Activated CD4-positive, alpha-beta memory T cell treated with anti-CD3 and anti-CD28 coated beads for 36 hours (primary cell): Measurements from ENCODE around the gene SCOC. TPM values are rescaled to one million over a fixed set of nuclear protein-coding genes. Genes with fewer than 3 reads are reported as not detected.
"Not testable (repeated sequence)": the region's sequence is repeated elsewhere in the genome, so short reads cannot be mapped to it uniquely, and the experiment has no call there.

Source experiments
- CTCF ChIA-PET: fragments of 350-600 bp; sonication (Branson Sonifier 250); formaldehyde crosslinking; loops from one replicate; lab custom pipeline; 2021; ENCODE audit warnings: antibody characterized with exemption, inconsistent platforms; lab: Charles Lee
- POLR2A ChIA-PET: fragments of 350-600 bp; sonication (Branson Sonifier 250); formaldehyde crosslinking; loops from one replicate; lab custom pipeline; 2021; ENCODE audit warnings: antibody characterized with exemption; lab: Charles Lee
- DNase-seq: peaks from one replicate; pipeline ENCODE4 v3.0.0-alpha.2; 2020
- H3K27ac Mint-ChIP-seq: one replicate; pipeline ENCODE4 v1.8.0; 2021; ENCODE audit warnings: mixed read lengths
- H3K27me3 Mint-ChIP-seq: one replicate; pipeline ENCODE4 v1.8.0; 2021; ENCODE audit warnings: mixed read lengths
- H3K36me3 Mint-ChIP-seq: one replicate; pipeline ENCODE4 v1.8.0; 2021; ENCODE audit warnings: mixed read lengths
- H3K4me1 Mint-ChIP-seq: one replicate; pipeline ENCODE4 v1.8.0; 2021; ENCODE audit warnings: low read depth, mixed read lengths
- H3K4me3 Mint-ChIP-seq: one replicate; pipeline ENCODE4 v1.8.0; 2021; ENCODE audit warnings: mild to moderate bottlenecking, mixed read lengths
- H3K9me3 Mint-ChIP-seq: one replicate; pipeline ENCODE4 v1.8.0; 2021; ENCODE audit warnings: mixed read lengths
- intact Hi-C: fragments of 100-400 bp; cut with micrococcal nuclease; formaldehyde crosslinking; loops from one replicate; pipeline ENCODE4 v1.15.1; 2023
- total RNA-seq, 2 experiments: library from RNA; stranded (reverse); gene quantifications; one replicate each; pipeline ENCODE4 v1.2.3, GENCODE V29; 2021

The SCOC gene
- total RNA-seq, 2 experiments from 2014 or later, result 46.9 to 48.4 TPM

DNA sequence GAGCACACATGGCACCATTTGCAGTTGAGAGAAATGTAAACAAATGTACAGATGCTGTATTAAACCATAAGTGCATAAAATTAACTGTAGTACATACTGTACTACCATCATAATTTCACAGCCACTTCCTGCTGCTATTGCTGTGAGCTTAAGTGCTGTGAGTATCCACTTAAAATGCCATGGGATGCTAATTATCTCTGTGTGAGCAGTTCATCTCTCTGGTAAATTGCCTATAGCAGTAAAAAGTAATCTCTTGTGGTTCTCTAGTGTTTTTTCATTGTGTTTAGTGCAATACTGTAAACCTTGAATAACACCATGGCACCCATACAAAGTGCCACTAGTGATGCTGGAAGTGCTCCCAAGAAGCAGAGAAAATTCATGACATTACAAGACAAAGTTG is 9.9 kb upstream of the SCOC start:
- POLR2A ChIA-PET, result no interaction called here
- Mint-ChIP-seq H3K27ac (no peak overlapping the region), H3K36me3 (no peaks in the 10 kb centered on the region), H3K27me3 (peaks cover 3% of the 10 kb centered on the region), H3K9me3 (no peaks in the 10 kb centered on the region), H3K4me1 (no peaks in the 10 kb centered on the region), H3K4me3 (no peak overlapping the region)
- CTCF ChIA-PET, result interaction anchor here (0.7 to 1.2 kb wide), 3 partner anchors 10 to 352 kb away, joined by 3 read pairs; partner anchors contain the start of gene SCOC
- no peak for DNase-seq
- intact Hi-C loops, result no loop called here

DNA sequence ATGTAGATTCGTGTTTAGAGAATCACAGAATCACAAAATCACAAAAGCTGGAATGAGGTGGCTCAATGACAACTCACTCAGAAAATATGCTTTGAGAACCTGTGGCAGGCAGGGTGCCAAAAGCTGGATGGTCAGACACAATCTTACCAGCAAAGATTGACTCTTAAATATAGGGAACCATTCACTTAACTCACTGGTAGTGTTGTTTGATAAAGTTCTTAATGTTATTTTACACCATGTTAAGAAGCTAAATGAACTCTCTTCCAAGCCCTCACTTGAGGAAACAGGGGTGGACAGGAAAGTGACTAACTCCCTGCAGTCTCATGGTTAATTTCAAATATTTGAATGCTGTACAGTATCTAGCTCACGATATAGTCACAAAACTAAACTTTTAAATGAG is 5.7 kb upstream of the SCOC start:
- CTCF ChIA-PET, result interaction anchor here (0.9 to 2.5 kb wide), 2 partner anchors 8 to 156 kb away, joined by 3 to 17 read pairs; partner anchors contain the start of gene ELMOD2
- DNase-seq, result no peak
- H3K27me3 Mint-ChIP-seq, result no peaks in the 10 kb centered on the region
- H3K36me3 Mint-ChIP-seq, result no peaks in the 10 kb centered on the region
- H3K9me3 Mint-ChIP-seq, result no peaks in the 10 kb centered on the region
- POLR2A ChIA-PET, result no interaction called here
- H3K27ac Mint-ChIP-seq, result no peak overlapping the region
- peaks cover 6% of the 10 kb centered on the region for H3K4me1 Mint-ChIP-seq
- intact Hi-C loops, result no loop called here
- H3K4me3 Mint-ChIP-seq, result no peak overlapping the region

DNA sequence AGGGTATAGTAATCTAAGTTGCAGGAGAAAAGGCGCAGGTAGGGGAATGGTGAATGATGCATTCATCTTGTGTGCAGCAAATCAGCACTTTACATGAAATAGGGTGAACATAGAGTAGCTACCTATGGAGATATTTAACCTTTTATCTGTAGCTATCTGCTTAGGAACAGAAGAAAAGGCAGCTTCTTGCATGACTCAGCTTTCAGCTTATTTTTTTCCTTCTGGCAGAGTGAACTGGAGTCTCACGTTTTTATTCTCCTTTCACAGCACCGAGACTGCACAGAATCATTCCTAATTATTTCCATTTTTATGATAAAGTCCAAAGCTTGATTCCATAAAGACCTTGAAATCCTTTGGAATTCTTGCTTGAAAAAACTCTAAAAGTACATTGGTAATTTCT is 4.8 kb upstream of the SCOC start:
- no peak overlapping the region for H3K27ac Mint-ChIP-seq
- intact Hi-C loops, result no loop called here
- H3K36me3 Mint-ChIP-seq, result no peaks in the 10 kb centered on the region
- H3K4me1 Mint-ChIP-seq, result peaks cover 6% of the 10 kb centered on the region
- H3K4me3 Mint-ChIP-seq, result no peak overlapping the region
- no peaks in the 10 kb centered on the region for H3K9me3 Mint-ChIP-seq
- H3K27me3 Mint-ChIP-seq, result no peaks in the 10 kb centered on the region
- POLR2A ChIA-PET, result no interaction called here
- CTCF ChIA-PET, result interaction anchor here (1.2 to 2.5 kb wide), 2 partner anchors 9 to 15 kb away, joined by 3 to 17 read pairs; no protein-coding TSS in a partner anchor
- no peak for DNase-seq

DNA sequence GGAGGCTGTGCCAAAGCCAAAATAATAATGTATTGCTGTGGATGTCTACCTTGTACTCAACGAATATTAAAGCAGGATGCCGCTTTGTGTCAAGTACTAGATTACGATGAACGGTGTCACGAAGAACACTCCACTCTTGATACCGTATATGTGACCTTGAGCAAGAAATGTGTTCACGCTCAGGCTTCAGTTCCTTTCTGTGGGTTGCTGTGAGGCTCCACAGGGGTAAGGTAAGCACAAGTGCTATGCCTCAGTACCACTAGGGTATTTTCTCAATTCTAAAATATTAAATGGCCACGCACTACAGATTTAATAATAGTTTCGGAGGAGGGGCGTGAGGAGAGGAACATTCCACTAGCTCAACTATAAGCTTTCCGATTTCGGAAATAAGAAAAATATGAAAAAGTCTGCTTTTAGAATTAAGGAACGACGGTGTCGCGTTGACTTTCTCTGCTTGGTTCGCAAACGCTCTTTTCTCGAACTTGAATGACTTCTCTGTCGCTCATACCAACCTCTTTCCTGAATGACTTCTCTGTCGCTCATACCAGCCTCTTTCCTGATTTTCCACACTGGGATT is 607 bp upstream of the SCOC start:
- Mint-ChIP-seq H3K27ac (no peak overlapping the region), H3K4me3 (no peak overlapping the region), H3K4me1 (peaks cover 32% of the 10 kb centered on the region), H3K9me3 (no peaks in the 10 kb centered on the region), H3K27me3 (no peaks in the 10 kb centered on the region), H3K36me3 (no peaks in the 10 kb centered on the region)
- peak; percentile 50 for DNase-seq
- intact Hi-C loops, result loop anchor here (1.0 to 10.0 kb wide), 10 partner anchors 14 to 1264 kb away; partner anchors contain the start of genes ELMOD2, IL15, MAML3 and RAB33B
- ChIA-PET CTCF (interaction anchor here (0.8 to 6.6 kb wide), 14 partner anchors 9 to 716 kb away, joined by 3 to 72 read pairs (median 4); partner anchors contain the start of genes CLGN and ELMOD2), POLR2A (interaction anchor here (1.4 kb wide), 1 partner anchor 151 kb away, joined by 3 read pairs; no protein-coding TSS in a partner anchor)

DNA sequence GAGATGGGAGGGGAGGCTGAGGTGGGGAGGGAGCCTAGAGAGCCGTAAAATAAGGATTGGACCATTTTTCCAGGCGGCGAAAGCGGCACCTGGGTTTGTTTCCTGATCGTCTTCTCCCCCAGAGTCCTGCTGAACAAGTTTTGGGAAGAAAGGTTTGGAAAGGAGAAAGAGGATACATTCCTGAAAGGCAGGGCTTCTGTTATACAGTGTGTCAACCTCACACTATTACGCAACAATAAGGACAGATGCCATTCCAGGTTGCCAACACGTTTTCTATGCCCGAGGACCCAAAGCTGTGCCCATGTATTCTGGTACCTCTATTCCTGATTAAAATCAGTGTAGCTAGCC is 658 bp downstream of the SCOC start:
- no peaks in the 10 kb centered on the region for H3K9me3 Mint-ChIP-seq
- H3K27ac Mint-ChIP-seq, result no peak overlapping the region
- H3K27me3 Mint-ChIP-seq, result no peaks in the 10 kb centered on the region
- H3K36me3 Mint-ChIP-seq, result no peaks in the 10 kb centered on the region
- intact Hi-C loops, result loop anchor here (5.0 to 10.0 kb wide), 5 partner anchors 122 to 817 kb away; partner anchors contain the start of genes MAML3 and SETD7
- ChIA-PET POLR2A (no interaction called here), CTCF (interaction anchor here (1.1 to 6.6 kb wide), 7 partner anchors 11 to 510 kb away, joined by 3 to 72 read pairs (median 6); partner anchors contain the start of genes CLGN and ELMOD2)
- H3K4me1 Mint-ChIP-seq, result peaks cover 32% of the 10 kb centered on the region
- no peak overlapping the region for H3K4me3 Mint-ChIP-seq
- no peak for DNase-seq

DNA sequence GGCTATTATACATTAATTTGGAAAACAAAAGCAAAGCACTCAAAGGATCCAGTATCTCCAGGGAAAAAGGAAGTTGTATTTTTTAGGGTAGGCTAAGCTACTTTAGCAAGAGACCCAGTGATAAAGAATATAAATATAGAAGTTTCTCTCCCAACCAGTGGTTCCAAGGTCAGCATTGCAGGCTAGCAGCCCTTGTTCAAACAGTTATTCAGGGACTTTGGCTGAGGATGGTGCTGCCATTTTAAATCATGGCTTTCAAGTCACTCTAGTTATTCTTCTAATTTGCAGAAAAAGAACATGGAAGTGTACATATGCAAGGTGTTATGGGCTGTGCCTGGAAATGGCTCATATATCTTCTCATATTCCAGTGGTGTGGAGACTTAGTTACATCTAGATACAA is 9.3 kb downstream of the SCOC start:
- CTCF ChIA-PET, result interaction anchor here (1.3 kb wide), 1 partner anchor 23 kb away, joined by 6 read pairs; no protein-coding TSS in a partner anchor
- H3K4me1 Mint-ChIP-seq, result no peaks in the 10 kb centered on the region
- no peak for DNase-seq
- no peaks in the 10 kb centered on the region for H3K27me3 Mint-ChIP-seq
- H3K4me3 Mint-ChIP-seq, result no peak overlapping the region
- intact Hi-C loops, result no loop called here
- POLR2A ChIA-PET, result no interaction called here
- H3K9me3 Mint-ChIP-seq, result no peaks in the 10 kb centered on the region
- H3K27ac Mint-ChIP-seq, result no peak overlapping the region
- peaks cover 9% of the 10 kb centered on the region for H3K36me3 Mint-ChIP-seq

DNA sequence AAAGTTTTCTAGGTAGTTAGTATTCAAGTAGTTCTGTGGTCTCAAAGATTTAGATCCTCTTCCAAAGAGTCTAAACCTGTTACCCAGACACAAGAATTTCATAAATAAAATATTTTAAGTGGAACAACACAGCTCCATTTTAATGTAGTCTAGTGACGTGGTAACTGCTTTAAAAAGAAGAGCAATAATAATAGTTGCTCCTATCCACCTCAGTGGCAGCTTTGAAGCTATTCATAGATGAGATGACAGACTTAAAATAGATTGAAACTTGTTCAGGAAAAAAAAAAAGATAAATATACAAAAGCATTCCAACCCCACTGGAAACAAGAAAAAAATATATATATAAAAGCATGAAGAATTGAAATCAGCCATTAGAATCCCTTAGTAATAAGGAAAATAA is 14.6 kb downstream of the SCOC start:
- no peaks in the 10 kb centered on the region for H3K27me3 Mint-ChIP-seq
- ChIA-PET CTCF (interaction anchor here (1.0 kb wide), 1 partner anchor 28 kb away, joined by 3 read pairs; no protein-coding TSS in a partner anchor), POLR2A (no interaction called here)
- DNase-seq, result no peak
- intact Hi-C loops, result no loop called here
- no peaks in the 10 kb centered on the region for H3K4me1 Mint-ChIP-seq
- H3K4me3 Mint-ChIP-seq, result no peak overlapping the region
- H3K36me3 Mint-ChIP-seq, result no peaks in the 10 kb centered on the region
- H3K27ac Mint-ChIP-seq, result no peak overlapping the region
- no peaks in the 10 kb centered on the region for H3K9me3 Mint-ChIP-seq

DNA sequence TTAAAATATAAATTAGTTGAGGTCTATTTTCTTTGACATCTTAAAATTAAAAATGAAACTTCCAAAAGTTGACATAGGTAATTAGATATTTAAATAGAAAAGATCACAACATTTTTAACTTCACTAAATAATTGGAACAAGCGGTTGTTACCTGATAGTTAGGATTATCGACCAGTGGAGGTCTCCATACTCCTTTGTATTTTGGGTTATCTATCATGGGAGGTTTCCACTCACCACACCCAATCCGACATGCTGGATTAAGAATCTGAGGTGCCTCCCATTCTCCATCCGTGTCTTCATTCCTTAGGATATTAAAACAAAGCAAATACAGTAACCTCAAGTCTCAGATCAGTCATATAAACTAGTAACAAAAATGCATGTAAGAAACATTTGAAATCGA is 22.2 kb downstream of the SCOC start:
- ChIA-PET POLR2A (no interaction called here), CTCF (no interaction called here)
- no peaks in the 10 kb centered on the region for H3K36me3 Mint-ChIP-seq

DNA sequence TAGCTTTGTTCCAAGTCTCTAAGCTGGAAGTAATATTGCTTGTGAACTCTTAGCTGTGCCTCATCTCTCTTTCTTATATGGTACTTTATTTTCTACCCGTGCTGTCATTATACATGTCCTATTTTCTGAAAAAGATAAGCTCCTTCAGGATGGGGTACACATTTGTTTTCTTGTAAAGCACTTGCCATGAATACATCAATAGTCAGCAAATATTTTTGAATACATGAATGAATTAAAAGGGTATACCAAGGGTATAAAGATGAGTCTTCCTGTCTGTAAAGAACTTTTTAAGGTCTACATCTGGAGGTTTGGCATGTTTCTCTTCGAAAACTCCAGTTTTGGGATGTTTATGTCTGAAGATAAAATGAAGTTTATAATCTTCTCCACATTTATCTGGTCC is 26.7 kb downstream of the SCOC start:
- CTCF ChIA-PET, result no interaction called here
- Mint-ChIP-seq H3K36me3 (no peaks in the 10 kb centered on the region), H3K4me1 (no peaks in the 10 kb centered on the region), H3K4me3 (no peak overlapping the region), H3K9me3 (no peaks in the 10 kb centered on the region), H3K27ac (no peak overlapping the region), H3K27me3 (peaks cover 8% of the 10 kb centered on the region)
- intact Hi-C loops, result no loop called here
- POLR2A ChIA-PET, result no interaction called here
- DNase-seq, result no peak

More for the DNA sequence above, 22.2 kb downstream of the SCOC start:
- Mint-ChIP-seq H3K27me3 (peaks cover 8% of the 10 kb centered on the region), H3K4me1 (no peaks in the 10 kb centered on the region), H3K27ac (no peak overlapping the region), H3K4me3 (no peak overlapping the region), H3K9me3 (no peaks in the 10 kb centered on the region)
- intact Hi-C loops, result no loop called here
- DNase-seq, result no peak

DNA sequence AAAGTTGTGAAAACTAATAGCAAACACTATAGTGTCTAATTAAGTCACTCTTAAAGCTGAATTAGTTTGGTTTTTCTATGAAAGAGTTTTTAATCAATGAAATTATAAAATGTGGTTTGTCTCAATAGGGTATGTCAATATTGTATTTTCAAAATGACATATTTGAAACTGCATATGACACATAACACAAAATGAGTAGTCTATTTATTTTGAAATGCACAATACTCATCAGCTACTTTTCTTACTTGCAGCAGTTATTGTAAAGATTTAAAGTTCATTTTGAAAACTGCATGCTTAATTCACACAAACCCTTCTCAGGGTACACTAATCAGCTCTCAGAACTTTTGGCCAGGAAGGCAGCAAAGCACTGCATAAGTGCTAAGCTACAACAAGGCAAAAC is 32.8 kb downstream of the SCOC start:
- Mint-ChIP-seq H3K4me1 (no peaks in the 10 kb centered on the region), H3K4me3 (no peak overlapping the region), H3K36me3 (no peaks in the 10 kb centered on the region), H3K27ac (no peak overlapping the region), H3K9me3 (no peaks in the 10 kb centered on the region), H3K27me3 (peaks cover 8% of the 10 kb centered on the region)
- DNase-seq, result no peak
- intact Hi-C loops, result no loop called here
- ChIA-PET CTCF (interaction anchor here (1.6 kb wide), 1 partner anchor 34 kb away, joined by 6 read pairs; no protein-coding TSS in a partner anchor), POLR2A (no interaction called here)

DNA sequence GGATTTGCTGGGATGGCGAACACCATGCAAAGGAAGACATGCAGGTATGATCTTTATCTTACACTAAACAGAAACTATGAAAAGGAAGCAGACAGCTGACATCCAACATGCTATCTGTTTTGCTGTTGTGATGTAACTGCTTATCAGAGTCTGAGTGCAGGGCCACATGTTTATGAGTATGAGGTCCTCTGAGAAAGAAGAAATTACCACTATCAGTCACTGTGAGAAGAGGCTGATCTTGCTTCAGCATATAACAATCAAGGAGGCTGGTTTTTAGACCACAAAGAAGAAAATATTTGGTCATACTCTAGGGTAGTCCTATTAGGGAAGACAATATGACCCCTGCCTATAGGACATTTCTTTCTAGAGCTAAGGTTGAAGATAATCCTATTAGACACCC is 35.5 kb downstream of the SCOC start:
- H3K9me3 Mint-ChIP-seq, result no peaks in the 10 kb centered on the region
- DNase-seq, result no peak
- no peaks in the 10 kb centered on the region for H3K36me3 Mint-ChIP-seq
- ChIA-PET CTCF (no interaction called here), POLR2A (no interaction called here)
- no peak overlapping the region for H3K27ac Mint-ChIP-seq
- H3K4me3 Mint-ChIP-seq, result no peak overlapping the region
- peaks cover 12% of the 10 kb centered on the region for H3K27me3 Mint-ChIP-seq
- intact Hi-C loops, result no loop called here
- H3K4me1 Mint-ChIP-seq, result no peaks in the 10 kb centered on the region

DNA sequence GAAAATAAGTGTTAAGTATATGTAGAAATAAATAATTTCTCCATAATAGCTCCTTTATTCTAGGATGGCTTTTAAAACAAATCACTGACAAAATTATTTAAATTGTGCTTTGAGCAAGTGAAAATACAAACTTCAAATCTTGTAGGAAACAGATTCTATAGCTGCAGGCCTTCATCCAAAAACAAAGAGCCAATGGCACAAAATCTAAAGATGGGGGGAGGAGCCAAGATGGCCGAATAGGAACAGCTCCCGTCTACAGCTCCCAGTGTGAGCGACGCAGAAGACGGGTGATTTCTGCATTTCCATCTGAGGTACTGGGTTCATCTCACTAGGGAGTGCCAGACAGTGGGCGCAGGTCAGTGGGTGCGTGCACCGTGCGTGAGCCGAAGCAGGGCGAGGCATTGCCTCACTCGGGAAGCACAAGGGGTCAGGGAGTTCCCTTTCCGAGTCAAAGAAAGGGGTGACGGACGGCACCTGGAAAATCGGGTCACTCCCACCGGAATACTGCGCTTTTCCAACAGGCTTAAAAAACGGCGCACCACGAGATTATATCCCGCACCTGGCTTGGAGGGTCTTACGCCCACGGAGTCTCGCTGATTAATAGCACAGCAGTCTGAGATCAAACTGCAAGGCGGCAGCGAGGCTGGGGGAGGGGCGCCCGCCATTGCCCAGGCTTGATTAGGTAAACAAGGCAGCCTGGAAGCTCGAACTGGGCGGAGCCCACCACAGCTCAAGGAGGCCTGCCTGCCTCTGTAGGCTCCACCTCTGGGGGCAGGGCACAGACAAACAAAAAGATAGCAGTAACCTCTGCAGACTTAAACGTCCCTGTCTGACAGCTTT is 39.9 kb downstream of the SCOC start:
- H3K27me3 Mint-ChIP-seq, H3K36me3 Mint-ChIP-seq, H3K9me3 Mint-ChIP-seq, DNase-seq, H3K27ac Mint-ChIP-seq, H3K4me1 Mint-ChIP-seq, POLR2A ChIA-PET, H3K4me3 Mint-ChIP-seq, CTCF ChIA-PET, intact Hi-C loops: not testable (repeated sequence)
